ENCODE data around the gene SYNCRIP.

SYNCRIP gene

DNA sequence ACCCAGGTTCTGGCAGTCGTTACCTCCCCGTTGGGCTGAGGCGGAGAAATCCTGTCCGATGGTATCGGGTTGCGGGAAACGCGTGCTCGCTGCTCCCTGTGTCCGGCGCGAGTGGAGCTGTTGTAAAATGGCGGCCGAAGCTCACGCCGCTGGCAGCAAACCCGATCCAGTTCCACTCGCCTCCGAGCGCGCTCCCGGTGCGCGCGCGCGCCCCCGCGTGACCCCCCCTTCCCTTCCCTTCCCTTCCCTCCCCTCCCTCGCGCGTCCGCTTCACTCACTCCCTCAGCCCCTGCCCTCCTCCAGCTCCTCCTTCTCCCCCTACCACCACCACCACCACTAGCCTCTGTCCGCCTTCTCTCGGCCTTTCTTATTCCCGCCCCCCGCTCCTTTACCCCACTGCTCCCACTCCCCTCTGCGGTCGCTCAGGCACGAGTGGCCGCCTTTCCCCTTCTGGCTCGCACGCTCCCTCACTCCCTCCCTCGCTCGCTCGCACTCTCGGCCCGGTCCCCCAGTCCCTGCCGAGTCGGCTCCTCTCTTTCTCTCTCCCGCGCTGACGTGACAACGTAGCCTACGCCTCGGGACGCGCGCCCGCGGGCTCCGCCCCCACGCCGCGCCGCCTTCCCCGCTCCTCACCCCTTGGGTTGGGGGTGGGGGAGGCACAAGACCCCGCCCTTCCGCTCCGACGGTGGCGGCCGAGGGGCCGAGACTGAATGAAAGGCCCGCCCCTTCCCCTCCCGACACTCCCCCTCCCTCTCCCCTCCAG is at the start of gene SYNCRIP:
SYNCRIP (minus strand) TSS at position 113 of the 763 bp plus-strand sequence. CDS start 1,447 bp downstream, outside the sequence.
- TF ChIP-seq CTCF (IDR thresholded peaks at IDR 0.05; ENCODE audit: insufficient read depth, low read length, poor library complexity, severe bottlenecking) = no peak
- H3K27me3 ChIP-seq (replicated peaks; ENCODE audit: control insufficient read depth, insufficient read depth, low read length) = no peaks in the 10 kb centered on the region
- peaks cover 3% of the 10 kb centered on the region for H3K36me3 ChIP-seq (ENCODE audit: control insufficient read depth, insufficient read depth, low read length)
- peak; percentile 100 for DNase-seq (ENCODE audit: extremely low read depth, insufficient read length)
- H3K4me3 ChIP-seq (replicated peaks; ENCODE audit: low read depth, low read length) = peak within 1 kb of the TSS; percentile 100

- Histone ChIP-seq H3K36me3 (ENCODE audit: control insufficient read depth, insufficient read depth, low read length) (no peaks in the 10 kb centered on the region), H3K4me3 (replicated peaks; ENCODE audit: low read depth, low read length) (no peak overlapping the region), H3K27me3 (replicated peaks; ENCODE audit: control insufficient read depth, insufficient read depth, low read length) (no peaks in the 10 kb centered on the region)
- no peak for TF ChIP-seq CTCF (IDR thresholded peaks at IDR 0.05; ENCODE audit: insufficient read depth, low read length, poor library complexity, severe bottlenecking)
- no peak for DNase-seq (ENCODE audit: extremely low read depth, insufficient read length)
Observed at GRCh38 chr6:85691478-85691877, 48.8 kb upstream of the SYNCRIP start.

DNA sequence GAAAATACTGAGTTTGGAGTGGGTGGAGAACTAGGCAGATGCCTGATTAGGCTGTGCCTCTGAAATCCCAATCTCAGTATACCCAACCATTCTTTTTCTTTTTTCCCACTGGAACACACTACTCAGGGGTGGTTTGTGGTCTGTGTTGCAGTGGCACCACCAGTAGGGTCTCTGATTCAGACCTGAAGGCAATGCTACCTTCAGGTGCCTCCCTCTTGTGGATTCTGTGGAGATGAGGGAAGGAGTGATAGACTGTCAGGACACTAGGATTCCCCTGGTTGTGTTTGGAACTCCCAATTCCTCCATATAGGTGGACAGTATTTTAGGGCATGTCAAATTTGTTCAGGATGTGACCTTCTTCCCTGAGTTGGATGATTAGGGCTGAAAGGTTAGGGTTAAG is 47.4 kb upstream of the SYNCRIP start:
- TF ChIP-seq CTCF (IDR thresholded peaks at IDR 0.05; ENCODE audit: insufficient read depth, low read length, poor library complexity, severe bottlenecking) = no peak
- Histone ChIP-seq H3K36me3 (ENCODE audit: control insufficient read depth, insufficient read depth, low read length) (no peaks in the 10 kb centered on the region), H3K27me3 (replicated peaks; ENCODE audit: control insufficient read depth, insufficient read depth, low read length) (no peaks in the 10 kb centered on the region), H3K4me3 (replicated peaks; ENCODE audit: low read depth, low read length) (no peak overlapping the region)
- no peak for DNase-seq (ENCODE audit: extremely low read depth, insufficient read length)

GRCh38 chr6:85685713-85686112 is 43.0 kb upstream of the SYNCRIP start:
- no peak for DNase-seq (ENCODE audit: extremely low read depth, insufficient read length)
- no peaks in the 10 kb centered on the region for H3K36me3 ChIP-seq (ENCODE audit: control insufficient read depth, insufficient read depth, low read length)
- no peak for TF ChIP-seq CTCF (IDR thresholded peaks at IDR 0.05; ENCODE audit: insufficient read depth, low read length, poor library complexity, severe bottlenecking)
- H3K27me3 ChIP-seq (replicated peaks; ENCODE audit: control insufficient read depth, insufficient read depth, low read length) = no peaks in the 10 kb centered on the region
- peak overlapping the region; percentile 16; the same call in 1 of the 2 replicates for H3K4me3 ChIP-seq (replicated peaks; ENCODE audit: low read depth, low read length)

GRCh38 chr6:85684809-85685171 is 42.1 kb upstream of the SYNCRIP start:
- no peaks in the 10 kb centered on the region for H3K27me3 ChIP-seq (replicated peaks; ENCODE audit: control insufficient read depth, insufficient read depth, low read length)
- no peak for DNase-seq (ENCODE audit: extremely low read depth, insufficient read length)
- no peak for TF ChIP-seq CTCF (IDR thresholded peaks at IDR 0.05; ENCODE audit: insufficient read depth, low read length, poor library complexity, severe bottlenecking)
- H3K4me3 ChIP-seq (replicated peaks; ENCODE audit: low read depth, low read length) = no peak overlapping the region
- H3K36me3 ChIP-seq (ENCODE audit: control insufficient read depth, insufficient read depth, low read length) = no peaks in the 10 kb centered on the region

Data from GM06990 (cell line).